Duodenal mucosa (tissue), 2 donors: ENCODE data around the gene LGALS7B.
"Not testable (repeated sequence)": the region's sequence is repeated elsewhere in the genome, so short reads cannot be mapped to it uniquely, and the experiment has no call there.

ENCODE experiments used
- H3K27ac ChIP-seq: one replicate; pipeline ENCODE4 v1.7.0; 2013; ENCODE audit warnings: low read depth, low read length
- H3K27me3 ChIP-seq, 2 donors: one replicate each; pipeline ENCODE4 v1.7.0; 2013; ENCODE audit warnings: low read length in 2 of 2, control low read depth in 1 of 2; ENCODE audit not compliant: insufficient read depth in 2 of 2, control insufficient read depth in 1 of 2
- H3K36me3 ChIP-seq, 2 donors: one replicate each; pipeline ENCODE4 v1.7.0; 2013; ENCODE audit warnings: low read length in 2 of 2, control low read depth in 1 of 2; ENCODE audit not compliant: insufficient read depth in 2 of 2, control insufficient read depth in 1 of 2
- H3K4me1 ChIP-seq, 2 donors: one replicate each; pipeline ENCODE4 v1.7.0; 2013; ENCODE audit warnings: low read length in 2 of 2, control low read depth in 1 of 2; ENCODE audit not compliant: insufficient read depth in 2 of 2, control insufficient read depth in 1 of 2
- H3K4me3 ChIP-seq, 2 donors: one replicate each; pipeline ENCODE4 v1.7.0; 2013; ENCODE audit warnings: low read length in 2 of 2, low read depth in 1 of 2
- H3K9ac ChIP-seq, 2 donors: one replicate each; pipeline ENCODE4 v1.7.0; 2013; ENCODE audit warnings: low read length in 2 of 2, low read depth in 1 of 2
- H3K9me3 ChIP-seq, 2 donors: one replicate each; pipeline ENCODE4 v1.7.0; 2013; ENCODE audit warnings: low read length in 2 of 2, control low read depth in 1 of 2; ENCODE audit not compliant: control insufficient read depth in 1 of 2

LGALS7B gene

DNA sequence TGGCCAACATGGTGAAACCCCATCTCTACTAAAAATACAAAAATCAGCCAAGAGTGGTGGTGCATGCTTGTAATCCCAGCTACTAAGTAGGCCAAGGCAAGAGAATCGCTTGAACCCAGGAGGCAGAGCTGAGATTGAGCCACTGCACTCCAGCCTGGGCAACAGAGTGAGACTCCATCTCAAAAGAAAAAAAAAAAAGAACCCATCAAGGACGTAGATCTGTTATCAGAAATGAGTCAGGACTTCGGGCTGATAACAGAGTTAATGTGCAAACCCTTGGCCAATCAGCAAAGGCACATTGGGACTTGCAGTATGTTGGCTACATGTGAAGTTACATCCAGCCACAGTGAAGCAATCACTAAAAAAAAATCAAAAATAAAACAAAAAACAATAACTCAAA lies 4.8 kb upstream of the LGALS7B start:
- Histone ChIP-seq H3K4me1 (peaks cover 0 to 3% of the 10 kb centered on the region in 2 donors), H3K27me3 (no peaks in the 10 kb centered on the region), H3K27ac (no peak overlapping the region), H3K9ac (no peak overlapping the region), H3K36me3 (no peaks in the 10 kb centered on the region), H3K9me3 (no peaks in the 10 kb centered on the region), H3K4me3 (no peak overlapping the region)

DNA sequence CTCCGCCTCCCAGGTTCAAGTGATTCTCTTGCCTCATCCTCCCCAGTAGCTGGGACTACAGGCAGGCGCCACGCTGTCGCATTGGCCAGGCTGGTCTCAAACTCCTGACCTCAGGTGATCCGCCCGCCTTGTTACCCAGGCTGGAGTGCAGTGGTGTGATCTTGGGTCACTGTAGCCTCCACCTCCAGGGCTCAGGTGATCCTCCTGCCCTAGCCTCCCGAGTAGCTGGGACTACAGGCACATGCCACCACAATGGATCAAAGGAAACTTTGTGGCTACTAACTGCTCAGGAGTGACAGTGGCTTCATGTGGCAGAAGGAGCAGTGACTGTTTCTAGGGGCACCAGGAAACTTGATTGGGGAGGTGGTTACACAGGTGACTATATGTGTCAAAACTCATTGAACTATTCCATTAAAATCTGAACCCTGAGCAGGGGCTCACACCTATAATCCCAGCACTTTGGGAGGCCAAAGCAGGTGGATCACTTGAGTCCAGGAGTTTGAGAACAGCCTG lies 3.8 kb upstream of the LGALS7B start:
- Histone ChIP-seq H3K4me3 (no peak overlapping the region), H3K9me3 (no peaks in the 10 kb centered on the region), H3K27me3 (no peaks in the 10 kb centered on the region), H3K27ac (no peak overlapping the region), H3K9ac (no peak overlapping the region), H3K4me1 (peaks cover 0 to 3% of the 10 kb centered on the region in 2 donors), H3K36me3 (no peaks in the 10 kb centered on the region)

DNA sequence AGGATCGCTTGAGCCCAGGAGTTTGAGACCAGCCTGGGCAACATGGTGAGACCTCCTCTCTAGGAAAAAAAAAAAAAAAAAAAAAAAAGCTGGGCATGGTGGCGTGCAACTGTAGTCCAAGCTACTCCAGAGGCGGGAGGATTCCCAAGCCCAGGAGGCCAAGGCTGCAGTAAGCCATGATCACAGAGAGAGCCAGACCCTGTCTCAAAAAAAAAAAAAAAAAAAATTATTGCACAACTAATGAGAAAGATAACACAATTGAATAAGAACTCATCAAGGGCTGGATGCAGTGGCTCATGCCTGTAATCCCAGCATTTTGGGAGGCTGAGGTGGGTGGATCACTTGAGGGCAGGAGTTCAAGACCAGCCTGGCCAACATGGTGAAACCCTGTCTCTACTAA lies 2.9 kb upstream of the LGALS7B start:
- H3K9ac ChIP-seq, H3K27ac ChIP-seq, H3K36me3 ChIP-seq: not testable (repeated sequence)

DNA sequence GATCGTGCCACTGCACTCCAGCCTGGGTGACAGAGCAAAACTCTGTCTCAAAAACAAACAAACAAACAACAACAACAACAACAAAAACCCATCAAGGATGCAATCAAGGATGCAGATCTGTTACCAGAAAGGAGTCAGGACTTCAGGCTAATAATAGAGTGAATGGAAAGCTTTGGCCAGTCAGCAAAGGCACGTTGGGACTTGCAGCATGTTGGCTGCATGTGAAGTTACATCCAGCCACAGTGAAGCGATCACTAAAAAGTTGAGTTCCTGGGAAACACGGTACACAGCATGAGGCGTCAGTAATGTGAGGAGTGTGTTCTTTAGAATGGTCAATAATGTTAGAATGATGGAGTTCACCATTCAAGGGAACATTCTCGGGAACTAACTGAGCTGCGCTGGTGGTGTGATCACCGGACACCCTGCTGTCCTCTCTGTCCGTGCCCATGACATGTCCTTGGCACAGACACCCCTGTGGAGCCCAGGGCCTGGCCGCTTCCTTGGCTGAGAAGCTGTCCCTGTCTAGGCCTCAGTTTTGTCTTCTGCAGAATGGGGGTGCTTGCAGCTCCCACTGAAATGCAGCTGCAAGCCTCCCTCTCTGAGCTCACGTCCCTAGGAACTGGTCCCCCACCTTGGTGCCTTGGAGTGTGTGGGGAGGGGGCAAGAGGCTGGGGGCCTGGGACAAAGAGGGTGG lies 2.3 kb upstream of the LGALS7B start:
- H3K4me1 ChIP-seq = peaks cover 0 to 3% of the 10 kb centered on the region in 2 donors
- H3K9ac ChIP-seq = no peak overlapping the region
- no peak overlapping the region for H3K27ac ChIP-seq
- H3K9me3 ChIP-seq = no peaks in the 10 kb centered on the region
- H3K36me3 ChIP-seq = no peaks in the 10 kb centered on the region
- no peak overlapping the region for H3K4me3 ChIP-seq
- H3K27me3 ChIP-seq = no peaks in the 10 kb centered on the region

More for the DNA sequence above, 2.9 kb upstream of the LGALS7B start:
- H3K27me3 ChIP-seq, H3K4me1 ChIP-seq, H3K9me3 ChIP-seq, H3K4me3 ChIP-seq: not testable (repeated sequence)

DNA sequence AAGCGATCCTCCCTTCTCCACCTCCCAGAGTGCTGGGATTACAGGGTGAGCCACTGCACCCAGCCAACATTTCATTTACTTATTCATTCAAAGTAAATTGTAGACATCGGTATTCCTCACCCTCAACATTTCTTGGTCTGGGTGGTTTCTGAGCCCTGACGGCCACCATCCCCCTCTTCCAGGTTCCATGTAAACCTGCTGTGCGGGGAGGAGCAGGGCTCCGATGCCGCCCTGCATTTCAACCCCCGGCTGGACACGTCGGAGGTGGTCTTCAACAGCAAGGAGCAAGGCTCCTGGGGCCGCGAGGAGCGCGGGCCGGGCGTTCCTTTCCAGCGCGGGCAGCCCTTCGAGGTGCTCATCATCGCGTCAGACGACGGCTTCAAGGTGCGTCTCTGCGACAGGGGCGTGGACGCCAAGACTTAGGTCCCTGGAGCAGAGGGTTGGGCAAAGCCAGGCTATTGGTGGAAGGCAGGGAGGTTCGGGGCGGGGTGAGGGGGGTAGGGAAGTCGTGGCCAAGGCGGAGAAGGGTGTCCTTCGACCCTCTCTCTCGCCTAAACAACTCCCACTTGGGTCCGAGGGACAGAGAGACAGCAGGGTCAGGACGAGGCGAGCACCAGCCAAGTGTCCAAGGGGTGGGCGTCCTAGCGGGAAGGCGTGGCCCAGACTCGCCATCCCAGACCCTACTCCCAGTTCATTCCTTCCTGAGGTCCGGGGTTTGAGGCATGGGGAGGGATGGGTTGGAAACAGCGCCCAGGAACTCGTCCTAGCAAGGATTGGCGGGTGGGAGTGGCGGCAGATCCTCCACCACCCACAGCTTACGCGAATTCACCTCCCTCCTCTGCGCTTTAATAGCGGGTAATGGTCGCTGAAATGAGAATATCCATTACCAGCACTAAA lies 1.8 kb downstream of the LGALS7B start:
- H3K4me3 ChIP-seq = peak overlapping the region in 1 of 2 donors; percentile 43
- not testable (repeated sequence) for H3K27me3 ChIP-seq, H3K9ac ChIP-seq, H3K4me1 ChIP-seq, H3K27ac ChIP-seq, H3K9me3 ChIP-seq, H3K36me3 ChIP-seq

DNA sequence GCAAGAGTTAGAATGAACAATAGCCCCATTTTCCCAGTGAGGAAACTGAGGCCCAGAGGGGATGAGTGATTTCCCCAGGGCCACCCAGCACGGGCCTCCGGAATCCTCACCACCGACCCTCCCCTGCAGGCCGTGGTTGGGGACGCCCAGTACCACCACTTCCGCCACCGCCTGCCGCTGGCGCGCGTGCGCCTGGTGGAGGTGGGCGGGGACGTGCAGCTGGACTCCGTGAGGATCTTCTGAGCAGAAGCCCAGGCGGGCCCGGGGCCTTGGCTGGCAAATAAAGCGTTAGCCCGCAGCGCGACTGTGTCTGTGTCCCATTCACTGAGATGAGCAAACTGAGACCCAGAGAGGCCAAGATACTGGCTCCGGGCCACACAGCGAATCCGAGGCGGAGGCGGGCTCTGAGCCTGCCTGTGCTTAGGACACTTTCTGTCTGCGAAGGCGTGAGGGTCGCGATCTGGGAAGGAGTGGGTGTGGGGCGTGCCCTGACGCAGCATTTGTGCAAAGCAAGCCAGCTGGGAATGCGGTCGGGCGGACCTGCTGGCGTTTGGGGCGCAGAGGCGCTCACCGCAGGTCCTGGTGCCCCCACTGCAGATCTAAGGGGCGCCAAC lies 2.6 kb downstream of the LGALS7B start:
- not testable (repeated sequence) for H3K27me3 ChIP-seq, H3K9ac ChIP-seq, H3K36me3 ChIP-seq, H3K27ac ChIP-seq, H3K4me1 ChIP-seq, H3K9me3 ChIP-seq
- H3K4me3 ChIP-seq = peak overlapping the region in 1 of 2 donors; percentile 43

DNA sequence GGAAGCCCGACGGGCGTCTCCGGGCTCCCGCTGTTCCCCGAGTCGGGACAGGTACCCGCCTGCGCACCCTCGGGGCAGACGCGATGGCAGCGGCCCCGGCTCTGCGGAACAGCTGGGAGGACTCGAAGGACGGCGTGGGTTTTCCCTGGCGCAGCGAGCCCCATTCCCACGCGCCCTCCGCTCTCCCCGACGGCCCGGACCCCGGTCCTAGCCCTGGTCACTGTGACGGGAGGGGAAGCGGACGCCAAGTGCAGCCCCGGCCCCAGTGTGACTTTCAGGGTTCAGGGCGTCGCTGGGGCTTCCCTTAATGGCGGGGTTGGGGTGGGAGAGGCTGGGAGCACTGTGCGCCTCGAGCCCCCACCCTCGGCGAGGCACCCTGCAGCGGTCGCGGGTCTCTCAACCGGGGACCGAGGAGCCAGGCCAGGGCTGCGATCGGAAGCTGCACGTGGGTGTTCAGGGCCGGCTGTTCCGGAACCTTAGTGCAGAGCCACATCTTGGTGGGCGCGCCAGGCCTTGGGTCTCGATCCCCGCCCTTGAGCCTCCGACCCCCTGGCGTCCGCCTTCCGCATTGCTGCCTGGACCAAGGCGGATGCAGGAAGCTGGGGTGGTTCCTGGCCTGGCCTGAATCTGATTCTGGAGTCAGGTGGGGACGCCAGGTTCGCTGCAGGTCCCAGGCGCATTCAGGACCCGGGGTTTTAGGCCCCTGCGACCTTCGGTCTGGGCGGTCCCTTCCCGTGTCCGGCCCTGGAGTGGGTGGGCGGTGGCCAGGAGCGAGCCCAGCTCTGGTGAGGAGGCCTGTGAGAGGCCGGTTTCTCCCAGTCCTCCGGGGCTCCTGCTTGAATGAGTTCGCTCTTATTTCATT lies 3.5 kb downstream of the LGALS7B start:
- H3K4me1 ChIP-seq = peaks cover 0 to 7% of the 10 kb centered on the region in 2 donors
- no peaks in the 10 kb centered on the region for H3K27me3 ChIP-seq
- peak overlapping the region in 1 of 2 donors; percentile 53 for H3K4me3 ChIP-seq
- H3K27ac ChIP-seq = no peak overlapping the region
- H3K9ac ChIP-seq = peak overlapping the region in 1 of 2 donors; percentile 12
- no peaks in the 10 kb centered on the region for H3K9me3 ChIP-seq
- no peaks in the 10 kb centered on the region for H3K36me3 ChIP-seq

DNA sequence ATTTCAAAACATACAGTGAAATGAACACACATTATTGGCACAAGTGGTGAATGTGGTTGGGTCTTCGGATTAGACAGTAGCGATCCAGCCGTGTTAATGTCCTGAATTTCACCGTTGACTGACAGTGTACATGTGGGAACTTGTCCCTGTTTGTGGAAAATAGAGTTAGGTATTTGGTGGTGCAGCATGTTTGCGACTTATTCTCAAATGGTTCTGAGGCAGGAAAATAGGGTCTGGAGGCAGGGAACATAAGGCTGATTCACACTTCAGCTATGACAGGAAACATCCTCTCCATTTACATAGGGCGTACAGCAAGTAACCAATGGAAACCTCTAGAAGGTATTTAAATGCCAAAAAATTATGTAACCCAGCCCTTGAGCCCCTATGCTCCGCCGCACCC lies 4.2 kb downstream of the LGALS7B start:
- Histone ChIP-seq H3K4me3 (no peak overlapping the region), H3K36me3 (no peaks in the 10 kb centered on the region), H3K4me1 (peaks cover 0 to 7% of the 10 kb centered on the region in 2 donors), H3K9me3 (no peaks in the 10 kb centered on the region), H3K9ac (no peak overlapping the region), H3K27me3 (no peaks in the 10 kb centered on the region), H3K27ac (no peak overlapping the region)

DNA sequence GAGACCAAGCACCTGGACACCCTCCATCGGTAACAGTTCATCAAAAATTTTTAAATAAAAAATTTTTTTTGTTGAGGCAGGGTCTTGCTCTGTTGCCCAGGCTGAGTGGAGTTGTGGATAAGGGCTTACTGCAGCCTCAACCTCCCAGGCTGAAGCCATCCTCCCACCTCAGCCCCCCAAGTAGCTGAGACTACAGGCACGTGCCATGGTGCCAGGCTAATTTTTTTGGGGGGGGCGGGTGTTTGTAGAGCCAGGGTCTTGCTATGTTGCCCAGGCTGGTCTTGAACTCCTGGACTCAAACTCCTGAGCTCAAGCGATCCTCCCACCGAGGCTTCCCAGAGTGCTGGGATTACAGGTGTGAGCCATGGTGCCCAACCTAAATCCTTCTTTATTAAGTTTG lies 4.7 kb downstream of the LGALS7B start:
- H3K4me1 ChIP-seq = peaks cover 0 to 7% of the 10 kb centered on the region in 2 donors
- no peaks in the 10 kb centered on the region for H3K9me3 ChIP-seq
- H3K36me3 ChIP-seq = no peaks in the 10 kb centered on the region
- H3K27me3 ChIP-seq = no peaks in the 10 kb centered on the region
- H3K9ac ChIP-seq = no peak overlapping the region
- H3K27ac ChIP-seq = no peak overlapping the region
- H3K4me3 ChIP-seq = no peak overlapping the region
